HG03571 (cell line): ENCODE data around the gene ATP6V0E1.
A peak's percentile ranks its signal among the peaks of the same experiment; 100 is the strongest.
"Not testable (repeated sequence)": the region's sequence is repeated elsewhere in the genome, so short reads cannot be mapped to it uniquely, and the experiment has no call there.

Experiments used
- ATAC-seq: cut with Tn5 transposase; IDR thresholded peaks from one replicate; pipeline ENCODE4 v1.9.1; 2021; ENCODE audit not compliant: unreplicated experiment

Gene ATP6V0E1

DNA sequence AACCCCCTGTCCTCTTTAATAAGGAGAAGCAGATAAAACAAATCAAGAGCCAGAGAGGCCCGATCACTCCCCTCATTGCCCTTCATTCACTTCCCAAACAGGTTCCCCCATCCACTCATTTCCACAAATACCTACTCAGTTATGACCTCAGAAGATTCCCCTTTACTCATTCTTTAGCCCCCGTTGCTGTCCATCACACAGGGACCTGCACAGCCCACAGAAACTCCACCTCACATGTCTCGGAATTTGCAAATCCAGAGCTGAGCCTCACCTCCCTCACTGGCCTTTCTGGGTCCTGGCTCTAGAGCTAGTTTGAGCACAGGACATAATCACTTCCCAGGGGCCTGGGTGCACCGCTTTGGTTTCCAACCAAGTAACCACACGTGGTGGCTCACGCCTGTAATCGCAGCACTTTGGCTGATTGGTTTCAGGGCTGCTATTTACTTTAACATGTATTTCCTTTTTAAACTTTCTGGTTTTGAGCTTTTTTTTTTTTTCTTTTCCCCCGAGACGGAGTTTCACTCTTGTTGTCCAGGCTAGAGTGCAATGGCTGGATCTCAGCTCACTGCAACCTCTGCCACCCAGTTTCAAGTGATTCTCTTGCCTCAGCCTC lies 17.8 kb downstream of the ATP6V0E1 start:
- peak; percentile 92 for ATAC-seq

DNA sequence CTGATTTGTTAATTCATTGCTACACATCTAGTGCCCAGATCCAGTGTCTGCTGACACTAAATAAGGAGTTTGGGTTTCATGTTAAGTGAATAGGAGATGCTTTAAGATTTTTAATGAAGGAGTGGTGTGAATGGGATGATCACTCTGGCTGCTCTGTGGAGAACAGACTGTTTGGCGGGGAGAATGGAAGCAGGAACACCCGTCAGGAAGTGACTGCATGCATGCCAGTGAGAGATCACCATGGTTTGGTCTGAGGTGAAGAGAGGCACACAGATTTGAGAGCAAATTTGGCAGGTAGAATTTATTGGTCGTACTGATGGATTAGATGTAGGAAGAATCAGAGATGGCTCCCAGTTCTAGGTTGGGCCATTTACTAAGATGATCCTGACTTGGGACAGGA lies 19.8 kb downstream of the ATP6V0E1 start:
- ATAC-seq = no peak

DNA sequence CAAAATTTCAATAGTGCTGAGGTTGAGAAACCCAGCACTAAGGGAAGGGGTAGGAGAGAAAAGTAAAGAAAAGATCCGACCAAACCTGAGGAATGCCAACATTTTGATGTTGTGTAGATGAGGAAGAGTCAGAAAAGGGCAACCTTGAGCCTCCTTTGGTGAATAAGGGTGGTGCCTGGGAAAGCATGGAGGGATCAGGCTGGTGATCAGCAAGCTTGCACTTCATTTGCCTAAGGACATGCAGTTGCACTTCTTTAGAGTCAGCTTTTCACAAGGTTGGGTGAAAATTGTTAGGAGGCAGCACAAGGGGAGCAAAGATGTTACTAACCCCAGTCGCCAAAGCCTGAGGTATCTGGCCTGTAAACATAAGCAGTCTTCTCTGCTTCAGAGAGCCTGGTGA lies 20.4 kb downstream of the ATP6V0E1 start:
- ATAC-seq = no peak

DNA sequence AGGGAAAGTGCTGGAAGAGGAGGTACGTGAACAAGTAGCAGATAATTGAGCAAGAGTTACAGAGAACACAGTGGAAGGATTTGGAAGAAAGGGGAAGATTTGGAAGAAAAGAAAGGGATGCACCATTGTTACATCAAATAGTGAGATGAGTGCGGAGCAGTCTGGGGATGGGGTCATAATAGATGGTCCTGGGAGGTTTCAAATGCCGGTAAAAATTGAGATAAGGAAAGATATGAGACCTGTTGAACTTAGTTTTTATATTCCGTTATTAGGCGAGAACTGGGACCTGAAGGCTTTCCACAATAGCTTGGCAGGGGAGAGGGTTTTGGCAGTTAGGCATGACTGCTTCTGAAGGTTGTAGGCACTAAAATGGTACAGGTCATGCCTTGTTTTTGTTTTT lies 20.9 kb downstream of the ATP6V0E1 start:
- ATAC-seq = no peak

DNA sequence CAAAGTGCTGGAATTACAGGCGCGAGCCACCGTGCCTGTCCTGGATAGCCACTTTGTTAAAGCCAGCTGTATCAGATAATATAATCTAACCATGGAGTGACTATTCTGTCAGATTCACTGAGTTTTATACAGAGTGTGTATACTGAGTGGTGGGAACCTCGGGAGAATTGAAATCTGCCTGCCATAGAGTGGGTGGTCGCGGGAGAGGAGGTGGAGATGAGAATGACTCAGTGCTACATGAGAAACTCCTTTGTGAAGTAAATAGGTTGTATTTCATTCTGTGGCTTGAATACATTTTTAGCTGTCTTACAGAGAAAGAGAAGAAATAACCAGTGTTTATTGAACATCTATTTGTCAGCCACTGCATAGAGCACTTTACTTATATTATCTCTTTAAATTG lies 26.4 kb downstream of the ATP6V0E1 start:
- ATAC-seq = peak; percentile 66

DNA sequence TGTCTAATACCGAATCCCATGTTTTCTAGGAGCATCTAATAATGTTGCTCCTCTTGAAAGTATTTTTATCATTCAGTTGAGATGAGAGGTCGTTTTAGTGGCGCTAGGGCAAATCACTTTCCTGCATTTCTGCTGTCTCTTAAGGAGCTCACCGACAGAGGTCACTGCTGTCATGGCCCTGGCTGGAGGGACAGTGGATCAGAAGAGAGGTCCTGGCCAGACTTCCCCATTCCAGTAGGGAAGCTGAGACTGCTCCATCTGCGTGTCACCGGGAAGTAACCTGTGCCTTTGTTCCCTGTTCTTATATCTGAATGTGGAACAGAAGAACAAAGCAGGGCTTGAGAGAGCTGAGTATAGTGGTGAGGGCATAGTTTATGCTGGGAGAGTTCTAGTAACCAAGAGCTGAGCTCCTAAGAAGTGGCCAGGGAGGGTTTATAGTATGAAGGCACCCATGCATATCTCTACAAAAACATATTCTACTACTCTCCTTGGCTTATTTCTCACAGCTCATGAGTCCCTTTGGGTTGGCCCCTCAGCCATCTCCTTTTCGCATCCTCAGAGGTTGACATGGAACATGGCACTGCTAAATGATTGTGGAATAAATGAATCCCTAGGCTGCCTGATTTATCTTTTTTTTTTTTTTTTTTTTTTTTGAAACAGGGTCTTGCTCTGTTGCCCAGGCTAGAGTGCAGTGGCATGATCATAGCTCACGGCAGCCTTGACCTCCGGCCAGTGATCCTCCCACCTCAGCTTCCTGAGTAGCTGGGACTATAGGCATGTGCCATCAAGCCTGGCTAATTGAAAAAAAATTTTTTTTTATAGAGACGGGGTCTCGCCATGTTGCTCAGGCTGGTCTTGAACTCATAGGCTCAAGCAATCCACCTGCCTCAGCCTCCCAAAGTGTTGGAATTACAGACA lies 27.2 kb downstream of the ATP6V0E1 start:
- ATAC-seq = no peak

DNA sequence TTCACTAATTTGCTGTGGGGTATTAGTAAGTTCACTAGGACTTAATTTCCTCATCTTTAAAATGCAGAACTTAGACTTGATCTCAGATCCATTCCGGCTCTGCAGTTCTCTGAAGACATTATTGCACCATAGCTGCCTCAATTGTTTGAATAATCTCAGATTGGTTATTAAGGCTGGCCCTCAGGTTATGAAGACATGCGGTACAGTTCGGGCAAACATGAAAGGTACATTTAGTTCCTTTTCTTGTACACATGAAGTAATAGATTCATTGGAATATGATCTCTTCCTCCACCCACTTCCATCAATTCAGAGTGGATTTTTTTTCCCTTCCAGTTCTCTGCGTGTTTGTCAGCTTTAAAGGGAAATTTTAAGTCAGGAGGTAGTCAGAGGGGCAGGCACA lies 28.0 kb downstream of the ATP6V0E1 start:
- ATAC-seq = no peak

DNA sequence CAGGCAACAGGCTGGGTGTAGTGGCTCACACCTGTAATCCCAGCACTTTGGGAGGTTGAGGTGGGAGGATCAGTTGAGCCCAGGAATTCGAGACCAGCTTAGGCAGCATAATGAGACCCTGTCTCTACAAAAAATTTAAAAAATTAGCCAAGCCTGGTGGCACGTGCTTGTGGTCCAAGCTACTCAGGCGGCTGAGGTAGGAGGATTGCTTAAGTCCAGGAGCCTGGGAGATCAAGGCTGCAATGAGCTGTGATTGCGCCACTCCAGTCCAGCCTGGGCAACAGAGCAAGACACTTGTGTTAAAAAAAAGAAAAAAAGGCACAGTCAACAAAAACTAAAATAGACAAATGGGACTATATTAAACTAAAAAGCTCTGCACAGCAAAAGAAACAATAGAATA lies 29.3 kb downstream of the ATP6V0E1 start:
- ATAC-seq = no peak

DNA sequence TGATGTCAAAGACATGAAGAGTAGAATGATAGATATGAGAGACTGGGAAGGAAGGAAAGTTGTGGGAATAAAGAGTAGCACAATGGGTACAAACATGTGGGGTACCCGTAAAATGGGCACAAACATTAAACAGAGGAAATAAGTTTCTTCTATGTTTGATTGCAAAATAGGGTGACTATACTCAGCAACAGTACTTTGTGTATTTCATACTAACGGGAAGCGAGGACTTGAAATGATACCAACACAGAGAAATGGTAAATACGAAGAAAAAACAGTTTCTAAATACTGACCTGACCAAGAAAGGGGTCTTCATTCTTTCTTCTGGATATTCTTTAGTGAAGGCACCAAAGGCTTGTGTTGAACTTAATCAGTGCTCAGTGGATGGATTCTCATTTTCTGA lies 31.1 kb downstream of the ATP6V0E1 start:
- ATAC-seq = no peak

DNA sequence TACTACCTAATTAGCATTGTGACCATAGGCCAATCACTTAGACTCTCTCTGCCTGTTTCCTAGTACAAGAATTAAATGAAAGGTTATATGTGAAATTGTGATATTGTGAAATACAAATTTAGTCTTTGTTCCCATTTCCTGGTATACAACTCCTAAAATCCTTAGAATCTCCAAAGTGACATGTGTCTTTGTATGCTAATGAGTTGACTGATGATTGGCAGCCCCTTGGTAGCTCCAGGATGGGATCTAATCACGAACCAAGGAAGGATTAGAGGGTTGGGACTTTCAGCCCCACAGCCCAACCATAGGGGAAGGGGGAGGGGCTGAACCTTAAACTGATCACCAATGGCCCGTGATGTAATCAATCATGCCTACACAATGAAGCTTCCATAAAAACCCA lies 31.6 kb downstream of the ATP6V0E1 start:
- ATAC-seq = no peak

DNA sequence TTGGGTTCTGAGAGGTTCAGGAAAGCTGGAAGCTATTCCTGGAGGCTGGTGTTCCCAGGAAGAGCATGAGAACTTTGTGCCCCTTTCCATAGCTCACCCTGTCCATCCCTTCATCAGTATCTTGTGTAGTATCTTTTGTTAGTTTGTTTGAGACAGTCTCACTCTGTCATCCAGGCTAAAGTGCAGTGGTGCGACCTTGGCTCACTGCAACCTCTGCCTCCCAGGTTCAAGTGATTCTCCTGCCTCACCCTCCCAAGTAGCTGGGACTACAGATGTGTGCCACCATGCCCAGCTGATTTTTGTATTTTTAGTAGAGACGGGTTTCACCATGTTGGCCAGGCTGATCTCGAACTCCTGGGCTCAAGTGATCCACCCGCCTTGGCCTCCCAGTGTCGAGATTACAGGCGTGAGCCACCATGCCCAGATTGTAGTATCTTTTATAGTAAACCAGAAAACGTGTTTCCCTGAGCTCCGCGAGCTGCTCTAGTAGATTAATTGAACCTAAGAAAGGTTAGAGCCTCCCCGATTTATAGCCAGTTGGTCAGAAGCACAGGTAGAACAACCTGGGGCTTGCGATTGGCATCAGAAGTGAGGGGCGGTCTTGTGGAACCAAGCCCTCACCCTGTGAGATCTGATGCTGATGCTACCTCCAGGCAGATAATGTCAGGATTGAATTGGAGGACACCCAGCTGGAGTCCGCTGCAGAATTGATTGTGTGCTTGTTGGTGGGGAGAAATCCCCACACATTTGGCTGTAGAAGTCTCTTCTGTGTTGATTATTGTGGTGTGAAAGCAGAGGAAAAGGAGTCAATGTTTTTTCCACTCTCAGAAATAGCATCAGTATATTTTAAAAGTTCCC lies 32.3 kb downstream of the ATP6V0E1 start:
- ATAC-seq = no peak

DNA sequence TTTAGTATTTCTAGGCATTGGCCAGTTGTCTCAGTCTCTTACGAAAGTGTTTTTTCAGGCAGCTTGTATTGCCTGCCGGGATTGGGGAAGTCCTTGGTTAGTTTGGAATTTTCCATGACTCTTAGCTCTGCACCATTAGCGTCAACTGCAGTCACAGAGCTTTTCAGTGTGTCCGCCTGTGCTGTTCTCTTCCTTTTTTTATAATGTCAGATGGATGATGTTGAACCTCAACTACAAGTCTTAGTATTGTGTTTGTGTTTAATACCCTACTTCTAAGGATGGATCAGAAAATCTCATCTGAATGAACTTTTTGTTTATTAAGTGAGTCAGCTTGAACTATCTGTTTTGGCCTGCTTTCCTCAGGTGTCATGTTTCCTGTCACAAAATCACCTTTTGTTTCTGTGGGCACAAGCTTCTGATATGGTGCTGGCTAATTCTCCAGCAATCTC lies 33.1 kb downstream of the ATP6V0E1 start:
- no peak for ATAC-seq

DNA sequence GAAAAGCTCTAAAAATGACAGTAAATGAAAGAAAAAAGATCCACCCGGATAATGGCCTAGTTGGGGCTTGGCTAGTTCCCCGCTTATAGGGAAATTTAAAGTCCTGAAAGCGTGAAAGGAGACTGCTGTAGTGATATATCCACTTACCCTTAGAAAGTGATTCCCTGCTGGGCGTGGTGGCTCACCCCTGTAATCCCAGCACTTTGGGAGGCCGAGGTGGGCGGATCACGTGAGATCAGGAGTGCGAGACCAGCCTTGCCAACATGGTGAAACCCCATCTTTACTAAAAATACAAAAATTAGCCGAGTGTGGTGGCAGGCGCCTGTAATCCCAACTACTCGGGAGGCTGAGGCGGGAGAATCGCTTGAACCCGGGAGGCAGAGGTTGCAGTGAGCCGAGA lies 33.5 kb downstream of the ATP6V0E1 start:
- not testable (repeated sequence) for ATAC-seq

DNA sequence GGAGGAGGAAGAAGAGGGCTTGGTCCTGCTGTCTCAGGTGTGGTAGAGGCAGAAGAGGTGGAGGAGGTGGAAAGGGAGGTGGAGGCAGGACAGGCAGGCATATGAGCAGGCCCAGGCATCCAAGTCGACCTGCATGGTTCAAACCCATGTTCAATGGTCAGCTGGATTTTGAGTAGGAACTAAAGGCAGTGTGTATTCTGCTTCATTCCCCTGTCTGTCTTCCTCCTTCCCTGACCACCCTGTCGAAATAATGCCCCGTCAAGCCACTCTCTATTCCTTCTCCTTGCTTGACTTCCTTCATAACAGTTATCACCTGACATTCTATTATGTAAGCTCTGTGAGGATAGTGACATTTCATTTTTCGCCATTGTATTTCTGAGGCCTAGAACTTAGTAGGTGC lies 34.8 kb downstream of the ATP6V0E1 start:
- no peak for ATAC-seq

DNA sequence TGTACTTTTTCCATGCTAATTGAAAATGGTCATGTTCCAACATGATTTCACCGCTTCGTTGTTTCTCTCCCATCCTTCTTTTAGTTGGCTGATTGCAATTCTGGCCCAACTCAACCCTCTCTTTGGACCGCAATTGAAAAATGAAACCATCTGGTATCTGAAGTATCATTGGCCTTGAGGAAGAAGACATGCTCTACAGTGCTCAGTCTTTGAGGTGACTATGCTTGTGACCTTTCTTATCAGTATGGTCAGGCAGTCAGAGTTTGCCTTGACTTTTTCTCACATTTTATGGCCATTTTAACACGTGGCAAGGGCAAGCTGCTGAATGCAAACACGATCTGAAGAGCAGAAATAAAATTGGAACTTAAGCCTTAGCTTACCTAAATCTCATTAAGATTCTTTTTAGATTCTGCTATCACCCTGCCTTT lies 36.6 kb downstream of the ATP6V0E1 start:
- ATAC-seq = no peak

DNA sequence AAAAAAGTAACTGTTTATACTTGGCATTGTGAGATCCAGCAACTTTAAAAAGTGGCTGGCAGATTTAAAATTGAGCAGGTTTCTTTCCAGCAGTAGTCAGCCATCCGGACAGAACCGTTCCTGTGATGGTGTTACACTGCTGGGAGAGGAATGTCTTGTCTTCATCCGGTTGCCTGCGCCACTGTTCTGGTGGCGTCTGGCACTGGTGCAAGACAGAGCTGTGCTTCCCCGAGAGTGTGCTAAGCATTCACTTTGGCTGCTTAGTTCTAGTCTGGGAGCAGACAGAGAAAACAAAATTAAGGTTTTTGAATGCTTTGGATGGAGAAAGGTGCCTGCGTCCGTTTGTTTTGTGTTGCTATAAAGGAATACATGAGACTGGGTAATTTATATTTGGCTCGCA lies 37.1 kb downstream of the ATP6V0E1 start:
- no peak for ATAC-seq

DNA sequence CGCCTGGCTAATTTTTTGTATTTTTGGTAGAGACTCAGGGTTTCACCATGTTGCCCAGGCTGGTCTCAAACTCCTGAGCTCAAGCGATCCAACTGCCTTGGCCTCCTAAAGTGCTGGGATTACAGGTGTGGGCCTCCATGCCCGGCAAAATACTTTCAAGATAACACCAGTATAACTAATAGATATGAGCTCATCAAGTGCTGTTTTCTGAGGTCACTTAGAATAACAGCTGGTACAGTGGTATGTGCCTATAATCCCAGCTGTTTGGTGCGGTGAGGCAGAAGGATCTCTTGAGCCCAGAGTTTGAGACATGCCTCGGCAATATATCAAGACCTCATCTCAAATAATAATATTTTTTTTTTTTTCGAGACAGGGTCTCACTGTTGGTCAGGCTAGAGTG lies 42.1 kb downstream of the ATP6V0E1 start:
- no peak for ATAC-seq

DNA sequence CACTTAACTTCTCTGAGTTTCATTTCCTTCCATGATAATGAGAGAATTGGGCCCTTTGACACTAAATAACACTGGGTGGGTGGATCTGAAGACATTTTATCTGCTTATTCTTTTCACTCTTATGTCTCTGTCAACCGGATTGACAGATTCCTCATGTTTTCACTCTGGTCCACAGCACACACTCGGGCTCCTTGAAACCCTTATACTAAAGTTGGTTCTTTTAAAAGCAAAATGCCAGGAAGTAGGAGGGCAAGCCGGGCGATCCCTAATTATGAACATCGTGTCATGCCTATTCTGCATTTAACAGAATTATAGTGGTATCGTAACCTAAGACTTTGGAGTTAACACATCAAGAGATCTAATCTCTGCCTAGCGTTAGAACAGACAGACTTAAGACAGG lies 44.3 kb downstream of the ATP6V0E1 start:
- ATAC-seq = no peak

DNA sequence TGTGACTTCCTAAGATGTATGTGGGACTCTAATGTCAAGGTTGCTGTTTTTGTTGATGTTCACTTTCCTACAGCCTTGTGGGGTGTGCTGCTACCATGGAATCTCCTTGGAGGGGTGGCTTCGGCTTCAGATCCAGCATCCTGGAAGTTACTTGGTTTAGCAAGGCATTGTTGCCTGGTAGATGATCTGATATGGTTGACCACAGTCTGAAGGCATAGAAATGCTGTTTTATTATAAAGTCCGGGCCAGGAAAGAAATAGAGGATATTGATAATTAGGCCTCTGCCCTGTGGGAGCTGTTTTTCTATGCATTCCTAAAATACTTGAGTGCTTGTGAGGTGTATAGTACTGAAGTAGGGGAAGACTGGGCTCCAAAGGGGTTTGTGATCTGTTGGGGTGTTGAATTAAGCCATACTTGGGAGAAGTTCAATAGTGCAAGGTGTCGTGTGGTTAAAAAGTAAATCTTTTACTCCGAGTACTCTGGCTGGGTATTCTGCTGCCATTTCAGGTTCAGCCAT lies 45.3 kb downstream of the ATP6V0E1 start:
- no peak for ATAC-seq

DNA sequence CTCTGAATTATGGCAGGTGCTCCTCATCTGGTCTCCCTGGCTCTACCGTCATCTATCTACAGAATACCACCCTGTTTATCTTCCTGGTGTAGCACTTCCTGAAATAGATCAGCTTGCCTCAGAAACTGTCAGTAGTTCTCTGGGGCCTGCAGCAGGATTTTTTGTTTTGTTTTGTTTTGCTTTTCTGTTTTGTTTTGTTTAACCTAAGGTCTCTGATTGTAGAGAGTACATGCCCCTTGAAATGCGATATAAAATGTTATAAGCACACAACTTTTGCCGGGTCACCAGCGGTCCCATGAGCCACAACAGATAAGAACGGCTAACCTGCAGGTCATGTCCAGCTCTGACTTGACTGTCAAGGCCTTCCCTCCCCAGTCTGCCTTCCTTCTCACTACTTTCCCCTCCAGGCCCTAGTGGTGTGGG lies 45.9 kb downstream of the ATP6V0E1 start:
- no peak for ATAC-seq

DNA sequence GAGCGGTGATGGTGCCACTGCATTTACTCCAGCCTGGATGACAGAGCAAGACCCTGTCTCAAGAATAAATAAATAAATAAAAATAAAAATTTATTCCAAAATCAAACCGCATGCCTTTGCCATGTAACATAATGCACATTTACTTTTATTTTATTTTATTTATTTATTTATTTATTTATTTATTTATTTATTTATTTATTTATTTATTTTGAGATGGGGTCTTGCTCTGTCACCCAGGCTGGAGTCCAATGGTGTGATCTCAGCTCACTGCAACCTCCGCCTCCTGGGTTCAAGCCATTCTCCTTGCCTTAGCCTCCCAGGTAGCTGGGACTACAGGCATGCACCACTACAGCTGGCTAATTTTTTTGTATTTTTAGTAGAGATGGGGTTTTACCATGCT lies 48.5 kb downstream of the ATP6V0E1 start:
- not testable (repeated sequence) for ATAC-seq
